Measurements from ENCODE around the gene HSD17B11.
"Not testable (repeated sequence)": the region's sequence is repeated elsewhere in the genome, so short reads cannot be mapped to it uniquely, and the experiment has no call there.

The HSD17B11 gene

GRCh38 chr4:87310691-87311335 is 80.2 kb downstream of the HSD17B11 start:
- no peak overlapping the region for H3K4me3 ChIP-seq (ENCODE audit: low read length)
- no peaks in the 10 kb centered on the region for H3K4me1 ChIP-seq (ENCODE audit: control insufficient read depth, insufficient read depth, low read length)
- no peak overlapping the region for H3K9ac ChIP-seq (ENCODE audit: low read length)
- no peaks in the 10 kb centered on the region for H3K27me3 ChIP-seq (ENCODE audit: control insufficient read depth, insufficient read depth, low read length)
- no peaks in the 10 kb centered on the region for H3K36me3 ChIP-seq (ENCODE audit: control insufficient read depth, insufficient read depth, low read length)
- no peak overlapping the region for H3K27ac ChIP-seq (ENCODE audit: low read depth, low read length)

- H3K4me3 ChIP-seq (ENCODE audit: low read length) = no peak overlapping the region
- no peaks in the 10 kb centered on the region for H3K27me3 ChIP-seq (ENCODE audit: control insufficient read depth, insufficient read depth, low read length)
- no peak overlapping the region for H3K9ac ChIP-seq (ENCODE audit: low read length)
- no peaks in the 10 kb centered on the region for H3K36me3 ChIP-seq (ENCODE audit: control insufficient read depth, insufficient read depth, low read length)
- no peaks in the 10 kb centered on the region for H3K4me1 ChIP-seq (ENCODE audit: control insufficient read depth, insufficient read depth, low read length)
- H3K27ac ChIP-seq (ENCODE audit: low read depth, low read length) = no peak overlapping the region
Measured at GRCh38 chr4:87309625-87310024, 81.4 kb downstream of the HSD17B11 start.

- H3K9ac ChIP-seq (ENCODE audit: low read length) = no peak overlapping the region
- no peak overlapping the region for H3K27ac ChIP-seq (ENCODE audit: low read depth, low read length)
- no peaks in the 10 kb centered on the region for H3K36me3 ChIP-seq (ENCODE audit: control insufficient read depth, insufficient read depth, low read length)
- no peak overlapping the region for H3K4me3 ChIP-seq (ENCODE audit: low read length)
- H3K4me1 ChIP-seq (ENCODE audit: control insufficient read depth, insufficient read depth, low read length) = no peaks in the 10 kb centered on the region
- no peaks in the 10 kb centered on the region for H3K27me3 ChIP-seq (ENCODE audit: control insufficient read depth, insufficient read depth, low read length)
Measured at GRCh38 chr4:87306056-87306455, 84.9 kb downstream of the HSD17B11 start.

- no peaks in the 10 kb centered on the region for H3K4me1 ChIP-seq (ENCODE audit: control insufficient read depth, insufficient read depth, low read length)
- no peaks in the 10 kb centered on the region for H3K36me3 ChIP-seq (ENCODE audit: control insufficient read depth, insufficient read depth, low read length)
- no peak overlapping the region for H3K4me3 ChIP-seq (ENCODE audit: low read length)
- no peaks in the 10 kb centered on the region for H3K27me3 ChIP-seq (ENCODE audit: control insufficient read depth, insufficient read depth, low read length)
- H3K9ac ChIP-seq (ENCODE audit: low read length) = no peak overlapping the region
- no peak overlapping the region for H3K27ac ChIP-seq (ENCODE audit: low read depth, low read length)
Measured at GRCh38 chr4:87305562-87305961, 85.4 kb downstream of the HSD17B11 start.

- Histone ChIP-seq H3K4me3 (ENCODE audit: low read length) (no peak overlapping the region), H3K9ac (ENCODE audit: low read length) (no peak overlapping the region), H3K27me3 (ENCODE audit: control insufficient read depth, insufficient read depth, low read length) (no peaks in the 10 kb centered on the region), H3K4me1 (ENCODE audit: control insufficient read depth, insufficient read depth, low read length) (no peaks in the 10 kb centered on the region), H3K27ac (ENCODE audit: low read depth, low read length) (no peak overlapping the region), H3K36me3 (ENCODE audit: control insufficient read depth, insufficient read depth, low read length) (no peaks in the 10 kb centered on the region)
Measured at GRCh38 chr4:87304745-87305432, 86.1 kb downstream of the HSD17B11 start.

- Histone ChIP-seq H3K4me3 (ENCODE audit: low read length) (no peak overlapping the region), H3K9ac (ENCODE audit: low read length) (no peak overlapping the region), H3K27ac (ENCODE audit: low read depth, low read length) (no peak overlapping the region), H3K27me3 (ENCODE audit: control insufficient read depth, insufficient read depth, low read length) (no peaks in the 10 kb centered on the region), H3K36me3 (ENCODE audit: control insufficient read depth, insufficient read depth, low read length) (no peaks in the 10 kb centered on the region), H3K4me1 (ENCODE audit: control insufficient read depth, insufficient read depth, low read length) (no peaks in the 10 kb centered on the region)
Measured at GRCh38 chr4:87299898-87300297, 91.1 kb downstream of the HSD17B11 start.

GRCh38 chr4:87298362-87298761 is 92.6 kb downstream of the HSD17B11 start:
- no peaks in the 10 kb centered on the region for H3K36me3 ChIP-seq (ENCODE audit: control insufficient read depth, insufficient read depth, low read length)
- H3K27me3 ChIP-seq (ENCODE audit: control insufficient read depth, insufficient read depth, low read length) = no peaks in the 10 kb centered on the region
- no peak overlapping the region for H3K9ac ChIP-seq (ENCODE audit: low read length)
- no peaks in the 10 kb centered on the region for H3K4me1 ChIP-seq (ENCODE audit: control insufficient read depth, insufficient read depth, low read length)
- no peak overlapping the region for H3K27ac ChIP-seq (ENCODE audit: low read depth, low read length)
- no peak overlapping the region for H3K4me3 ChIP-seq (ENCODE audit: low read length)

- not testable (repeated sequence) for H3K9ac ChIP-seq (ENCODE audit: low read length); H3K27me3 ChIP-seq (ENCODE audit: control insufficient read depth, insufficient read depth, low read length); H3K4me3 ChIP-seq (ENCODE audit: low read length); H3K36me3 ChIP-seq (ENCODE audit: control insufficient read depth, insufficient read depth, low read length); H3K27ac ChIP-seq (ENCODE audit: low read depth, low read length); H3K4me1 ChIP-seq (ENCODE audit: control insufficient read depth, insufficient read depth, low read length)
Measured at GRCh38 chr4:87294911-87295310, 96.1 kb downstream of the HSD17B11 start.

- H3K27ac ChIP-seq (ENCODE audit: low read depth, low read length); H3K4me1 ChIP-seq (ENCODE audit: control insufficient read depth, insufficient read depth, low read length); H3K9ac ChIP-seq (ENCODE audit: low read length); H3K27me3 ChIP-seq (ENCODE audit: control insufficient read depth, insufficient read depth, low read length); H3K4me3 ChIP-seq (ENCODE audit: low read length); H3K36me3 ChIP-seq (ENCODE audit: control insufficient read depth, insufficient read depth, low read length): not testable (repeated sequence)
Measured at GRCh38 chr4:87293889-87294288, 97.1 kb downstream of the HSD17B11 start.

- H3K4me3 ChIP-seq (ENCODE audit: low read length) = no peak overlapping the region
- H3K4me1 ChIP-seq (ENCODE audit: control insufficient read depth, insufficient read depth, low read length) = no peaks in the 10 kb centered on the region
- no peak overlapping the region for H3K27ac ChIP-seq (ENCODE audit: low read depth, low read length)
- H3K27me3 ChIP-seq (ENCODE audit: control insufficient read depth, insufficient read depth, low read length) = no peaks in the 10 kb centered on the region
- H3K9ac ChIP-seq (ENCODE audit: low read length) = no peak overlapping the region
- H3K36me3 ChIP-seq (ENCODE audit: control insufficient read depth, insufficient read depth, low read length) = no peaks in the 10 kb centered on the region
Measured at GRCh38 chr4:87286970-87287369, 104.0 kb downstream of the HSD17B11 start.
